H1 (cell line): ENCODE results near the gene SLC52A1. TPM values are rescaled to one million over a fixed set of nuclear protein-coding genes. Genes with fewer than 3 reads are reported as not detected.

Experiments used
- CTCF ChIA-PET: fragments of 300-600 bp; sonication (Branson Sonifier 250); formaldehyde crosslinking; loops from one replicate; lab custom pipeline; 2021; ENCODE audit not compliant: partially characterized antibody; lab: Charles Lee
- POLR2A ChIA-PET: fragments of 300-600 bp; sonication (Branson Sonifier 250); formaldehyde crosslinking; loops from one replicate; lab custom pipeline; 2021; ENCODE audit warnings: inconsistent platforms; ENCODE audit not compliant: partially characterized antibody; lab: Charles Lee
- DNase-seq, 2 experiments: peaks; one replicate each; pipeline versions ENCODE4 v3.0.0 to v3.0.0-alpha.2; 2010 to 2022; ENCODE audit warnings: low spot score in 2 of 2, low read depth in 1 of 2, mixed read lengths in 1 of 2
- FAIRE-seq: peaks from 2 replicates; lab custom pipeline; 2011; peaks lifted over from hg19 to GRCh38; lab: Jason Lieb, UNC
- H2AFZ ChIP-seq: 2 replicates; pipeline ENCODE4 v1.8.1; 2012; ENCODE audit warnings: low read length, inconsistent platforms
- H2AK5ac ChIP-seq: 2 replicates; pipeline ENCODE4 v1.6.1; 2013; ENCODE audit warnings: low read depth, low read length
- H2BK120ac ChIP-seq: replicated peaks from 2 replicates; pipeline ENCODE3; 2013; ENCODE audit warnings: low read depth, low read length, inconsistent platforms
- H2BK12ac ChIP-seq: 2 replicates; pipeline ENCODE4 v1.6.1; 2013; ENCODE audit warnings: low read depth, low read length
- H2BK15ac ChIP-seq: 2 replicates; pipeline ENCODE4 v1.6.1; 2013; ENCODE audit warnings: low read length
- H2BK20ac ChIP-seq: 2 replicates; pipeline ENCODE4 v1.6.1; 2013; ENCODE audit warnings: low read length
- H2BK5ac ChIP-seq: 2 replicates; pipeline ENCODE4 v1.6.1; 2013; ENCODE audit warnings: low read depth, low read length
- H3K14ac ChIP-seq: 2 replicates; pipeline ENCODE4 v1.6.1; 2013; ENCODE audit warnings: inconsistent platforms; ENCODE audit not compliant: insufficient read length
- H3K18ac ChIP-seq: 2 replicates; pipeline ENCODE4 v1.6.1; 2013; ENCODE audit warnings: low read length; ENCODE audit errors: extremely low read depth
- H3K23ac ChIP-seq: 2 replicates; pipeline ENCODE4 v1.6.1; 2013; ENCODE audit warnings: inconsistent platforms; ENCODE audit not compliant: insufficient read length
- H3K23me2 ChIP-seq: 2 replicates; pipeline ENCODE4 v1.6.1; 2013; ENCODE audit warnings: low read depth, low read length
- H3K27ac ChIP-seq: 2 replicates; pipeline ENCODE4 v1.6.1; 2011; ENCODE audit warnings: low read depth, low read length, inconsistent platforms
- H3K27me3 ChIP-seq, 4 experiments: replicated peaks in 1 of 4; 1 replicate in 1 of 4; 2 replicates in 3 of 4; pipeline versions ENCODE4 v1.6.1 to v1.8.1; 2011 to 2013; ENCODE audit warnings: low read length in 3 of 4, mild to moderate bottlenecking in 3 of 4, inconsistent platforms in 2 of 4, mixed read lengths in 2 of 4, moderate library complexity in 1 of 4; ENCODE audit not compliant: control insufficient read depth in 3 of 4, insufficient read depth in 3 of 4; ENCODE audit errors: extremely low read depth in 1 of 4
- H3K36me3 ChIP-seq, 4 experiments: 2 replicates each; pipeline versions ENCODE4 v1.6.1 to v1.8.1; 2011 to 2013; ENCODE audit warnings: mild to moderate bottlenecking in 4 of 4, low read length in 3 of 4, moderate library complexity in 2 of 4, control low read depth in 1 of 4, inconsistent platforms in 1 of 4; ENCODE audit not compliant: insufficient read depth in 4 of 4, control insufficient read depth in 2 of 4
- H3K4ac ChIP-seq: replicated peaks from 2 replicates; pipeline ENCODE3; 2013; ENCODE audit warnings: low read length, low read depth, mixed read lengths, inconsistent platforms; ENCODE audit not compliant: insufficient read length
- H3K4me1 ChIP-seq, 4 experiments: replicated peaks in 1 of 4; 1 replicate in 1 of 4; 2 replicates in 3 of 4; pipeline versions ENCODE4 v1.6.1 to v1.8.1; 2011 to 2013; ENCODE audit warnings: low read length in 3 of 4, inconsistent platforms in 2 of 4, mixed read lengths in 1 of 4; ENCODE audit not compliant: insufficient read depth in 4 of 4, control insufficient read depth in 3 of 4
- H3K4me2 ChIP-seq, 2 experiments: 2 replicates each; pipeline versions ENCODE4 v1.6.1 to v1.8.1; 2011 to 2013; ENCODE audit warnings: low read depth in 2 of 2, low read length in 2 of 2, control low read depth in 1 of 2, inconsistent platforms in 1 of 2, mild to moderate bottlenecking in 1 of 2; ENCODE audit not compliant: insufficient read depth in 1 of 2
- H3K4me3 ChIP-seq, 4 experiments: fragments of 200-600, 300-600 bp in 1 of 4; sonication (generic), shearing (Covaris generic), sonication (Bioruptor Twin) in 1 of 4; 2 replicates each; pipeline versions ENCODE4 v1.5.1 to v1.8.1; 2011 to 2016; ENCODE audit warnings: low read length in 4 of 4, low read depth in 3 of 4, control low read depth in 2 of 4, inconsistent platforms in 2 of 4, mild to moderate bottlenecking in 2 of 4, mixed read lengths in 1 of 4, moderate library complexity in 1 of 4; ENCODE audit not compliant: insufficient read depth in 2 of 4; ENCODE audit errors: extremely low read depth in 1 of 4
- H3K56ac ChIP-seq: replicated peaks from 2 replicates; pipeline ENCODE3; 2013; ENCODE audit warnings: low read depth, mild to moderate bottlenecking, mixed read lengths, low read length, inconsistent platforms; ENCODE audit not compliant: insufficient read length
- H3K79me1 ChIP-seq: 2 replicates; pipeline ENCODE4 v1.6.1; 2013; ENCODE audit warnings: low read depth, low read length, control low read depth
- H3K79me2 ChIP-seq, 2 experiments: 2 replicates each; pipeline versions ENCODE4 v1.6.1 to v1.8.1; 2012 to 2013; ENCODE audit warnings: low read length in 2 of 2, mild to moderate bottlenecking in 2 of 2, inconsistent platforms in 1 of 2; ENCODE audit not compliant: insufficient read depth in 2 of 2, control insufficient read depth in 1 of 2
- H3K9ac ChIP-seq, 4 experiments: replicated peaks in 1 of 4; 1 replicate in 1 of 4; 2 replicates in 3 of 4; pipeline versions ENCODE4 v1.6.1 to v1.8.1; 2011 to 2013; ENCODE audit warnings: low read depth in 3 of 4, low read length in 3 of 4, control low read depth in 2 of 4, mild to moderate bottlenecking in 2 of 4, moderate library complexity in 2 of 4, inconsistent platforms in 1 of 4; ENCODE audit errors: extremely low read depth in 1 of 4
- H3K9me3 ChIP-seq, 2 experiments: 2 replicates each; pipeline versions ENCODE4 v1.6.1 to v1.8.1; 2012 to 2013; ENCODE audit warnings: mild to moderate bottlenecking in 2 of 2, moderate library complexity in 2 of 2, control low read depth in 1 of 2, inconsistent platforms in 1 of 2, low read depth in 1 of 2, low read length in 1 of 2, mixed read lengths in 1 of 2; ENCODE audit not compliant: insufficient read depth in 2 of 2
- H4K20me1 ChIP-seq, 2 experiments: replicated peaks in 1 of 2; 2 replicates each; pipeline versions ENCODE3 to v1.8.1; 2011 to 2013; ENCODE audit warnings: inconsistent platforms in 2 of 2, low read length in 2 of 2, mild to moderate bottlenecking in 1 of 2; ENCODE audit not compliant: insufficient read depth in 2 of 2, control insufficient read depth in 1 of 2
- H4K5ac ChIP-seq: 2 replicates; pipeline ENCODE4 v1.6.1; 2013; ENCODE audit warnings: low read length, low read depth, mixed read lengths, inconsistent platforms; ENCODE audit not compliant: insufficient read length
- H4K8ac ChIP-seq: 2 replicates; pipeline ENCODE4 v1.8.0; 2013; ENCODE audit warnings: mild to moderate bottlenecking, moderate library complexity, low read length, inconsistent platforms; ENCODE audit not compliant: insufficient read depth; ENCODE audit errors: extremely low read depth
- H4K91ac ChIP-seq: replicated peaks from 2 replicates; pipeline ENCODE3; 2013; ENCODE audit warnings: low read length, mixed read lengths, inconsistent platforms; ENCODE audit not compliant: insufficient read length
- EGR1 ChIP-seq: IDR thresholded peaks from 2 replicates; pipeline ENCODE4 v1.6.1; 2011; ENCODE audit warnings: low read depth, low read length, borderline replicate concordance
- EP300 ChIP-seq, 2 experiments: IDR thresholded peaks; 1 replicate in 1 of 2; 2 replicates in 1 of 2; pipeline ENCODE4 v1.6.1; 2011 to 2012; ENCODE audit warnings: low read depth in 2 of 2, low read length in 2 of 2, mild to moderate bottlenecking in 2 of 2, borderline replicate concordance in 1 of 2, inconsistent platforms in 1 of 2, moderate library complexity in 1 of 2
- EZH2 ChIP-seq: fragments of 200-600 bp; sonication (generic); IDR thresholded peaks from 2 replicates; pipeline ENCODE4 v1.7.1; 2012; ENCODE audit warnings: low read depth, mild to moderate bottlenecking, moderate library complexity, low read length, inconsistent platforms; ENCODE audit not compliant: severe bottlenecking
- JUN ChIP-seq: IDR thresholded peaks from 2 replicates; pipeline ENCODE4 v1.6.1; 2011; ENCODE audit warnings: low read depth, mild to moderate bottlenecking, improper control_type of control experiment, low read length
- NANOG ChIP-seq: IDR thresholded peaks from 2 replicates; pipeline ENCODE4 v1.6.1; 2011; ENCODE audit warnings: low read length, low read depth, mild to moderate bottlenecking, inconsistent platforms; ENCODE audit not compliant: insufficient read depth, poor library complexity, severe bottlenecking
- RAD21 ChIP-seq, 2 experiments: IDR thresholded peaks in 1 of 2; conservative IDR thresholded peaks in 1 of 2; 2 replicates each; pipeline ENCODE4 v1.6.1; 2011; ENCODE audit warnings: low read depth in 2 of 2, low read length in 2 of 2, improper control_type of control experiment in 1 of 2, inconsistent platforms in 1 of 2, mild to moderate bottlenecking in 1 of 2, moderate library complexity in 1 of 2
- SIRT6 ChIP-seq: IDR thresholded peaks from one replicate; pipeline ENCODE4 v1.7.1; 2012; ENCODE audit warnings: low read length, inconsistent platforms
- TAF1 ChIP-seq: IDR thresholded peaks from 2 replicates; pipeline ENCODE4 v1.6.1; 2011; ENCODE audit warnings: mild to moderate bottlenecking, low read depth, low read length
- TAF7 ChIP-seq: optimal IDR thresholded peaks from 2 replicates; pipeline ENCODE3; 2011; ENCODE audit warnings: low read depth, mild to moderate bottlenecking, inconsistent platforms, low read length, moderate library complexity, borderline replicate concordance
- TBP ChIP-seq: IDR thresholded peaks from 2 replicates; pipeline ENCODE4 v1.6.1; 2011; ENCODE audit warnings: low read depth, low read length, improper control_type of control experiment
- YY1 ChIP-seq: IDR thresholded peaks from 2 replicates; pipeline ENCODE4 v1.6.1; 2011; ENCODE audit warnings: low read depth, mild to moderate bottlenecking, low read length
- WGBS, 2 experiments: shearing (Covaris generic) in 1 of 2; methylation state at CpG; one replicate each; pipeline versions ENCODE4 v1.1.6 to v1.1.7; 2013 to 2015; ENCODE audit warnings: low lambda C conversion rate in 2 of 2, mixed read lengths in 2 of 2, inconsistent platforms in 1 of 2, low coverage in 1 of 2, missing lambda C conversion rate in 1 of 2; ENCODE audit not compliant: insufficient replicate concordance in 2 of 2, insufficient coverage in 1 of 2, insufficient read length in 1 of 2; ENCODE audit errors: extremely low coverage in 1 of 2, missing lambda C conversion rate in 1 of 2; 5-methylcytosine and 5-hydroxymethylcytosine counted together
- polyA plus RNA-seq, 7 experiments: library from polyadenylated mRNA; depleted of rRNA in 3 of 7; stranded (reverse) in 5 of 7; unstranded in 2 of 7; fragments of >200 nt in 5 of 7; fragments of 200-250 nt in 2 of 7; gene quantifications; 1 replicate in 5 of 7; 2 replicates in 1 of 7; 4 replicates in 1 of 7; pipeline versions ENCODE4 v1.2.1 to v1.2.3, GENCODE V29; 2011 to 2013; ENCODE audit warnings: missing spikeins in 2 of 7, mixed read lengths in 2 of 7
- total RNA-seq: library from RNA; stranded (reverse); fragmentation: NEBNext Ultra II Directional; extraction: Animal tissue kit (Norgen Biotek cat#: 25700); gene quantifications from 2 replicates; pipeline ENCODE4 v1.2.1, GENCODE V29; 2021

SLC52A1 gene
- total and polyA plus RNA-seq, 2 of the 8 experiments (the other 6 are each of a cell fraction or from before 2014, with no cell fraction given) = 0.61 to 0.67 TPM

- ChIA-PET POLR2A (interaction anchor here (1.1 to 4.7 kb wide), 5 partner anchors 12 to 62 kb away, joined by 3 to 36 read pairs (median 6); partner anchors contain the start of genes CAMTA2, PFN1, RNF167 and SLC25A11), CTCF (interaction anchor here (0.6 to 1.5 kb wide), 5 partner anchors 9 to 59 kb away, joined by 3 to 5 read pairs (median 4); no protein-coding TSS in a partner anchor)
- Histone ChIP-seq H2BK120ac (no peak overlapping the region), H3K4me1 (peaks cover 4 to 17% (median 8%) of the 10 kb centered on the region in 4 experiments), H3K9ac (no peak overlapping the region), H3K9me3 (no peaks in the 10 kb centered on the region), H3K4me3 (no peak overlapping the region), H2AK5ac (no peak overlapping the region), H4K8ac (no peak overlapping the region; the same call in 1 of the 2 replicates), H2BK5ac (no peak overlapping the region), H3K36me3 (peaks cover 24 to 42% (median 31%) of the 10 kb centered on the region in 4 experiments), H3K56ac (no peak overlapping the region), H3K23me2 (peaks cover 11% of the 10 kb centered on the region), H4K91ac (no peak overlapping the region), H3K18ac (no peak overlapping the region), H4K5ac (no peak overlapping the region), H3K14ac (no peak overlapping the region), H3K4ac (no peak overlapping the region), H2BK15ac (no peak overlapping the region), H3K27me3 (peaks cover 0 to 11% (median under 1%) of the 10 kb centered on the region in 4 experiments; a peak in 3 of 7 replicates), H2BK20ac (no peak overlapping the region), H3K23ac (no peak overlapping the region), H2AFZ (no peak overlapping the region), H3K27ac (no peak overlapping the region), H3K79me1 (peaks cover 11% of the 10 kb centered on the region), H2BK12ac (no peak overlapping the region), H4K20me1 (peaks cover 2 to 13% of the 10 kb centered on the region in 2 experiments), H3K4me2 (peak overlapping the region in 1 of 2 experiments; percentile 97; a peak in 1 of 4 replicates), H3K79me2 (peaks cover 0 to 19% of the 10 kb centered on the region in 2 experiments; a peak in 2 of 4 replicates)
- WGBS, 2 experiments = 78% methylated on average over 11 of the region's 11 CpGs; no CpG with 5 or more reads in 1 of the 2 experiments
- FAIRE-seq (no peak), DNase-seq (no peak)
- TF ChIP-seq EP300 (IDR thresholded peaks at IDR 0.05; ENCODE audit: borderline replicate concordance in 1 of 2, low read depth in 2 of 2, low read length in 2 of 2) (no peak), TAF7 (no peak), EGR1 (no peak), NANOG (no peak), SIRT6 (no peak), YY1 (no peak), RAD21 (IDR thresholded peaks at IDR 0.05 in 1 of 2, conservative IDR thresholded peaks at IDR 0.05 in 1 of 2; ENCODE audit: low read depth in 2 of 2, low read length in 2 of 2) (no peak), TAF1 (no peak), TBP (no peak), EZH2 (no peak), JUN (no peak)
- TF ChIP-seq, all 59 proteins: peak for 0
Observed at GRCh38 chr17:5000237-5000639, 35.0 kb downstream of the SLC52A1 start.
